ENCODE data around the gene STXBP5L.
"Not testable (repeated sequence)": the region's sequence is repeated elsewhere in the genome, so short reads cannot be mapped to it uniquely, and the experiment has no call there.

STXBP5L gene

GRCh38 chr3:120894316-120895057, 13.5 kb upstream of the STXBP5L start:
- CTCF ChIA-PET, result no interaction called here
- DNase-seq (ENCODE audit: extremely low spot score), result peak; percentile 48
- POLR2A ChIA-PET, result no interaction called here

GRCh38 chr3:120901716-120902115, 6.3 kb upstream of the STXBP5L start:
- POLR2A ChIA-PET, CTCF ChIA-PET: not testable (repeated sequence)

More at GRCh38 chr3:120894316-120895057, 13.5 kb upstream of the STXBP5L start:
- no peak for TF ChIP-seq FOXA1 (IDR thresholded peaks at IDR 0.05)
- peak; percentile 48; the same call in 1 of the 2 replicates for TF ChIP-seq CTBP1 (IDR thresholded peaks at IDR 0.05; ENCODE audit: borderline replicate concordance)
- no peak for TF ChIP-seq FOXK2 (IDR thresholded peaks at IDR 0.05)
- peak; percentile 96 for TF ChIP-seq PKNOX1 (IDR thresholded peaks at IDR 0.05)
- no peak for TF ChIP-seq TARDBP (IDR thresholded peaks at IDR 0.05)
- TF ChIP-seq ZNF384 (IDR thresholded peaks at IDR 0.05), result peak; percentile 75

GRCh38 chr3:120903221-120903620, 4.8 kb upstream of the STXBP5L start:
- CTCF ChIA-PET, result no interaction called here
- peak; percentile 17 for DNase-seq (ENCODE audit: extremely low spot score)

More at GRCh38 chr3:120901716-120902115, 6.3 kb upstream of the STXBP5L start:
- not testable (repeated sequence) for DNase-seq (ENCODE audit: extremely low spot score)

GRCh38 chr3:120907659-120908029, 361 bp upstream of the STXBP5L start:
- ChIA-PET POLR2A (interaction anchor here (0.5 kb wide), 1 partner anchor 36 kb away, joined by 3 read pairs; no protein-coding TSS in a partner anchor), CTCF (interaction anchor here (0.5 kb wide), 1 partner anchor 892 kb away, joined by 3 read pairs; no protein-coding TSS in a partner anchor)
- TF ChIP-seq LEF1 (IDR thresholded peaks at IDR 0.05; ENCODE audit: borderline replicate concordance) (no peak), FOXK2 (IDR thresholded peaks at IDR 0.05) (no peak), NFRKB (IDR thresholded peaks at IDR 0.05) (no peak), BHLHE40 (IDR thresholded peaks at IDR 0.05; ENCODE audit: borderline replicate concordance) (no peak), TARDBP (IDR thresholded peaks at IDR 0.05) (no peak), SP1 (IDR thresholded peaks at IDR 0.05) (no peak), L3MBTL2 (conservative IDR thresholded peaks at IDR 0.05) (no peak; the same call in 1 of the 2 replicates), PKNOX1 (IDR thresholded peaks at IDR 0.05) (peak; percentile 99)
- no peak for DNase-seq (ENCODE audit: extremely low spot score)

More at GRCh38 chr3:120903221-120903620, 4.8 kb upstream of the STXBP5L start:
- TF ChIP-seq ZNF384 (IDR thresholded peaks at IDR 0.05) (no peak), TARDBP (IDR thresholded peaks at IDR 0.05) (no peak), SP1 (IDR thresholded peaks at IDR 0.05) (no peak), BHLHE40 (IDR thresholded peaks at IDR 0.05; ENCODE audit: borderline replicate concordance) (no peak), ELF4 (IDR thresholded peaks at IDR 0.05) (no peak), FOXA1 (IDR thresholded peaks at IDR 0.05) (no peak), L3MBTL2 (conservative IDR thresholded peaks at IDR 0.05) (no peak)
- POLR2A ChIA-PET, result no interaction called here

GRCh38 chr3:120908795-120909601, 993 bp downstream of the STXBP5L start:
- TF ChIP-seq LEF1 (IDR thresholded peaks at IDR 0.05; ENCODE audit: borderline replicate concordance), result no peak
- no peak for TF ChIP-seq L3MBTL2 (conservative IDR thresholded peaks at IDR 0.05)
- no peak for TF ChIP-seq BHLHE40 (IDR thresholded peaks at IDR 0.05; ENCODE audit: borderline replicate concordance)
- TF ChIP-seq FOXM1 (IDR thresholded peaks at IDR 0.05; ENCODE audit: borderline replicate concordance), result no peak
- no peak for TF ChIP-seq HDGF (IDR thresholded peaks at IDR 0.05; ENCODE audit: borderline replicate concordance)
- TF ChIP-seq SP1 (IDR thresholded peaks at IDR 0.05), result no peak
- CTCF ChIA-PET, result no interaction called here
- POLR2A ChIA-PET, result no interaction called here
- DNase-seq (ENCODE audit: extremely low spot score), result no peak

- DNase-seq (ENCODE audit: extremely low spot score), result peak; percentile 23
- TF ChIP-seq FOXM1 (IDR thresholded peaks at IDR 0.05; ENCODE audit: borderline replicate concordance) (no peak), L3MBTL2 (conservative IDR thresholded peaks at IDR 0.05) (no peak), PKNOX1 (IDR thresholded peaks at IDR 0.05) (no peak), FOXA1 (IDR thresholded peaks at IDR 0.05) (no peak), SUZ12 (IDR thresholded peaks at IDR 0.05) (no peak), NFRKB (IDR thresholded peaks at IDR 0.05) (no peak), SP1 (IDR thresholded peaks at IDR 0.05) (no peak), LEF1 (IDR thresholded peaks at IDR 0.05; ENCODE audit: borderline replicate concordance) (no peak), CTBP1 (IDR thresholded peaks at IDR 0.05; ENCODE audit: borderline replicate concordance) (no peak), BHLHE40 (IDR thresholded peaks at IDR 0.05; ENCODE audit: borderline replicate concordance) (no peak), ARNT (IDR thresholded peaks at IDR 0.05) (no peak), FOXK2 (IDR thresholded peaks at IDR 0.05) (no peak), HDGF (IDR thresholded peaks at IDR 0.05; ENCODE audit: borderline replicate concordance) (no peak), TARDBP (IDR thresholded peaks at IDR 0.05) (no peak), ZNF384 (IDR thresholded peaks at IDR 0.05) (no peak), ELF4 (IDR thresholded peaks at IDR 0.05) (no peak)
- POLR2A ChIA-PET, result no interaction called here
- CTCF ChIA-PET, result no interaction called here
Measured at GRCh38 chr3:120909602-120909878, 1.5 kb downstream of the STXBP5L start.

Data from HEK293T (cell line).